NCI-H2227 treated with DMSO at 0.1 percent for 48 hours (cell line): ENCODE data around the gene ELOVL5.
A peak's percentile ranks its signal among the peaks of the same experiment; 100 is the strongest.
"Not testable (repeated sequence)": the region's sequence is repeated elsewhere in the genome, so short reads cannot be mapped to it uniquely, and the experiment has no call there.

Source experiments
- DNase-seq: peaks from one replicate; lab custom pipeline; 2025; lab: John Stamatoyannopoulos, UW

Gene ELOVL5, protein sequence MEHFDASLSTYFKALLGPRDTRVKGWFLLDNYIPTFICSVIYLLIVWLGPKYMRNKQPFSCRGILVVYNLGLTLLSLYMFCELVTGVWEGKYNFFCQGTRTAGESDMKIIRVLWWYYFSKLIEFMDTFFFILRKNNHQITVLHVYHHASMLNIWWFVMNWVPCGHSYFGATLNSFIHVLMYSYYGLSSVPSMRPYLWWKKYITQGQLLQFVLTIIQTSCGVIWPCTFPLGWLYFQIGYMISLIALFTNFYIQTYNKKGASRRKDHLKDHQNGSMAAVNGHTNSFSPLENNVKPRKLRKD

DNA sequence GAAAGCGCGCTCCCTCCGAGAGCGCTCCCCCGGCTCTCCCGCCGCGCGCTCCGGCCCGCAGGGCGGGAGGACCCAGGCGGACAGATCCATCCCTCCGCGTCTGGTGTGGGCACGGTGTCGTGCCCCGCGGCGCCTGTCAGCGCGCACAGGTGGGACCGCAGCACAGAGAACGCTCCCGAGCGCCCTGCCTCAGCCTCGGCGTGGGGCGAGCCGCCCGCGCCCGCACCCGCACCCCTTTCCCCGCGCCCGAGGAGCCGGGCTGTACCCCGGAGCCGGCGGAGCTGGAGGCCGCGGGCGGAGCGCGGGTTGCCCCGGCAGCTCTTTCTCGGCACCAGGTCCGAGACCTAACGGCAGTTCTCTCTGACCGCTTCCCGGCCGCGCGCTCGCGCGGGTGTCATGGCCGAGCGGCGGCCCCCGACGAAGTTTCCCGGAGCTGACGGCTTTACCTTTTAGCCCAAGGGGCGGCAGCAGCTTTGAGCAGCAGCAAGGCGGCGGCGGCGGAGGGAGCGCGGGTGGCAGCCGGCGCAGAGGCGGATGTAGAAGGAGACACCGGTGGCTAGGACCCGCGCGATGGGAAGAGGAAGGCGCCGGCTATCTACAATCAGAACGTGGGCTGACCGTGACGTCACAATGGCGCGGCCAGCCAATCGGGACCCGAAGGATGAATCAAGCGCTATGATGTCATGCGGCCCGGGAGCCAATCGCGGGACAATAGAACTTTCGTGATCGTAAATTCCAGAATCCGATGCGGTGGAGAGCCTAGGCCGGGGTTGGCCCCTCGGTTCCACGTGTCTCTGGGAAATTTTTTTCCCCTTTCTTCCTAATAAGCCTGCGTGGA lies at the start of gene ELOVL5:
Gene ELOVL5 (minus strand): TSS at position 580 of the 838 bp plus-strand sequence. CDS start 53,251 bp downstream, outside the sequence.
- peak; percentile 92 for DNase-seq

DNA sequence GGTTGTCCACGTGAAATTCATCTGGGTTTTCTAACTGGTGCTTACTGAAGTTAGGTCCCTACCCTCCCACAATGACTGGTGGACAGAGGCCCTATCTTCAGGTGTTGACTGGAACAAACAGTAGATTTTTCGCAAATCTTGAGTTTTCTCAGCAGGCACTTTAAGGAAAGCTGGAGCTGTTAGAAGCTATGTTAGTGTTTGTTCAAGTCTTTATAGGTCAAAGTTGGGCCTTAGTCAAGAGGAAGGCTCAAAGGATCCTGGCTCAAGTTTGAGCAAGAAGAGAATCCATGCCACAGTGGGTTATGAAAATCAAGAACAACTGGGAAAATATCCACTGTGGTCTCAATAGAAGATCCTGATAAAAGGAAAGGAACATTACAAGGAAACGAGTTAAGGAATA lies 48.5 kb upstream of the ELOVL5 start:
- no peak for DNase-seq

DNA sequence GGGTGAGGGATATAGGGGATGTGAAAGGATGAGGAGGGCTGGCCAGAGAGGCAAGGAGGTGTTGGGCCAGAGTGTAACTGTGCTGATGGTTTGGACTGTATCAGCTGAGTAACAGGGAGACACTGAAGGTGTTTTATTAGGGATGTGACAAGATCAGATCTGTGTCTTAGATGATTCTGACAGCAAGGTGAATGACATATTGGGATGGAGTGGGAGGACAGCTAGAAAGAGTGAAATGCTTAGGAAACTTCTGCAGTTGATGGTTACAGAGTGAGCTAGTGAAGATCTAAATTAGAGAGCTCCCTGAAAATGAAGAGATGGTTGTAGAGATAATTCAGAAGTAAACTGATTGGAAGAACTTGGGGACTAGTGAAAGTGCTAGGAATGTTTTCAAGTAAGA lies 47.2 kb upstream of the ELOVL5 start:
- DNase-seq = no peak

DNA sequence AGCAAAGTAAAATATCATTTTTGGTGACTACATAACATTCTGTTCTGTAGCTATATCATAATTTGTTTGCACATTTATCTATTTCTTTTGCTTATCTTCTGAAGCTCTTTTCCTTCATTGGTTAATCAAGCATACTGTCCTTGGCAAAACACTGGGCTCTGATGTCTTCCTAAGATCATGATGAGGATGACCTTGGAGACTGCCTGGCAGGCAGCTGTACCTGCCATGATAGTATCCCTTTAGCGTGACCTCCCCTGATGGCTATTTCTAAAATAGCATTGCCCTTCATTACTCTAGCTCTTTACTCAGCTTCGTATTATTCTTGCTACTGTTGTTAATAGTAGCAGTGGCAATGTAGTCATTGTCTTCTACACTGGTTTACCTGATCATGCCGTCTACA lies 46.0 kb upstream of the ELOVL5 start:
- DNase-seq = no peak

DNA sequence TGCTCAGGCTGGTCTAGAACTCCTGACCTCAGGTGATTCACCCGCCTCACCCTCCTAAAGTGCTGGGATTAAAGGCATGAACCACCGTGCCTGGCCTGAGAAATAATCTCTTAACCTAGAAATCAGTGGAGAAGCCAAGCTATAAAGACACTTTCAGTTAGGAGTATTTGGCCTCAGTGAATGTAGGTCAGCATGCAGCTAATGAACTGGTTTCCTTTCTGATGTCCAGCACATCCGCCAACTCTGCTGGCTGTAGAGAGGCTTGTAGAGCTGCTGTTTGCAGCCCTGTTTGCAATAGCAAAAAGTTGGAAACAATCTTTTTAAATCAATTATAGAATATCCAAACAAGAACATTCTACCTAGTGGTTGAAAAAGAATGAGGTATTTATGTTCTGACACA lies 42.4 kb upstream of the ELOVL5 start:
- DNase-seq = no peak

DNA sequence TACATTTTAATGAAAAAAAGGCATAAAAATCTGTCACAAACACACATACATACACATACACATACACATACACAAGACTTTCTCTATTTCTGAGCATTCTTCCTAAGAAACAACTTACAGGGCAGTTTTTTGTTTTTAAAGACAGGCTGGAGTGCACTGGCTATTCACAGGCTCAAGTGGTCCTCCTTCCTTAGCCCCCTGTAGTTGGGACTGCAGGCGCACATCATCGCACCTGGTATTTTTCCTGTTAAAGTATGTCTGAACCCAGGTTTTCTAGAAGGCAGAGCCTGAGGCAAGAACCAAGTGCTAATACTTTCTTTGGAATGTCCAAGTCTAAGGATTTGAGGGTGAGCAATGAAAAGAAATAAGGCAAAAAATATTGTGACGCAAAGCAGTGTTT lies 41.3 kb upstream of the ELOVL5 start:
- DNase-seq = no peak

DNA sequence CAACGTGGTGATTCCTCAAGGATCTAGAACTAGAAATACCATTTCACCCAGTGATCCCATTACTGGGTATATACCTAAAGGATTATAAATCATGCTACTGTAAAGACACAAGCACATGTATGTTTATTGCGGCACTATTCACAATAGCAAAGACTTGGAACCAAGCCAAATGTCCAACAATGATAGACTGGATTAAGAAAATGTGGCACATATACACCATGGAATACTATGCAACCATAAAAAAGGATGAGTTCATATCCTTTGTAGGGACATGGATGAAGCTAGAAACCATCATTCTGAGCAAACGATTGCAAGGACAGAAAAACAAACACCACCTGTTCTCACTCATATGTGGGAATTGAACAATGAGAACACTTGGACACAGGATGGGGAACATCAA lies 39.9 kb upstream of the ELOVL5 start:
- not testable (repeated sequence) for DNase-seq

DNA sequence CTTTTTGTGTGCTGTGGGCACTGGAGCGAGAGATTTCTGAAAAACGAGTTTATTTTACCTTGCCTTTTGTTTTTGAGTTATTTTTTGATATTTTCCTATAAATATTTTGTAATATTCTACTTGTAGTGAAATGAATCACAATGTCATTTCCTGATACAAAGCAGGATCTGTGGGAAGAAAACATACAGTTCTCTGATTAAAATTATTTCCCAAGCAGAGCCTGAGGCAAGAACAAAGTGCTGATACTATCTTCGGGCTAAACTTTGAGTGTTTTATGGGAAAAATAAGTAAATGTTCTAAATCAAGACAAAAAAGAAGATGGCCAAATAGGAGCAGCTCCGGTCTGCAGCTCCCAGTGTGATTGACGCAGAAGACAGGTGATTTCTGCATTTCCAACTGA lies 33.7 kb upstream of the ELOVL5 start:
- DNase-seq = no peak

DNA sequence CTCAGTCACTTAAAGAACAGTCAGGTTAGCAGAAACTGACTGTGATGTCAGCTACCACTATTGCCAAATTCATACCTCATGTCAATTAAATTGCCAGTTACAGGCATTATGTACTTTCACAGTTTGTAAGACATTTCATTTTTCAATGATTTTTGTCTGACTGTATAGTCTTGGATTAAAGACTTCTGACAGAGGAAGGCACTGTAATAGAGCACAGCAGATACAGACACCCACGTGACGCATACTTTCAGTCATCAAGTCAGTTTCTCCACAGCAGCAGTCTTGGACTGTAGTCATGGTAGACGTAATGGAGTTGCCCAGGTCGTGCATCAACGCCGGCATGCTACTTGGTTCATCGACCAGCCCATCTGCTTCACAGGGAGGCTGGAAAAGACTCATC lies 29.5 kb upstream of the ELOVL5 start:
- DNase-seq = no peak

DNA sequence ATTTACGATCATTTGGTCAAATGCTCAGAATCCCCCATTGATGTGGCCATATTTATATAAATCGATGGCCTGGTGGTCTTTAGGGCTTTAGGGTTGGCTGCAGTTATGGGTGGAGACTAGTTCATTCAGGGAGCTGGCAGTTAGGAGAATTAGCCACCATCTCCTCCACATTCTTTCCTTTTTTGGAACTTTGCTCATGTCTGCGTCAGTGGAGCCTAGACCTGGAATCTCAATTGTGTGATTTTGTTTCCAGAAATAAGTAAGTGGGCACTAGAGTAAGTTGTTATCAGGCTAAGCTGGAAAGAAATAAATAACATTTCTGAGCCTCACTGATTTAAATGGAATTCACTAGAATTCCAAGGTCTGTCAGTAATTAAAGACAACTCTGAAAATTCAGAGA lies 29.0 kb upstream of the ELOVL5 start:
- DNase-seq = no peak

DNA sequence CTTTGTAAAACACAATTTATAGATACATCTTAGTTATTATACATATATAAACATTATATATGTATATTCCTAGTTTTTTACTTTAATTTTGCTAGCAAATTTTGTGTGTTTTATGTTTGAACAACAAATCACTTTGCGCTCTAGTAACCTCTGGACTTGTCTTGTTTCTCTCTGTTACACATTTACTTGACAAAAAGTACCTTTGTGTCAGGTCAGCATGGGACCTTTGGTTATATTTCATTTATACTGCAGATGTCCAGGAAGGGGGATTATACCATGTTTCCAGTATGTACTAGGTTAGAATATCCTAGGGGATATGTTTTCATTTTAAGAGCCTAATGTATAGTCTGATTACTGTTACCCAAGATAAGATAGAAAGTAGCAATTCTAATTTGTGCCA lies 28.5 kb upstream of the ELOVL5 start:
- DNase-seq = no peak

DNA sequence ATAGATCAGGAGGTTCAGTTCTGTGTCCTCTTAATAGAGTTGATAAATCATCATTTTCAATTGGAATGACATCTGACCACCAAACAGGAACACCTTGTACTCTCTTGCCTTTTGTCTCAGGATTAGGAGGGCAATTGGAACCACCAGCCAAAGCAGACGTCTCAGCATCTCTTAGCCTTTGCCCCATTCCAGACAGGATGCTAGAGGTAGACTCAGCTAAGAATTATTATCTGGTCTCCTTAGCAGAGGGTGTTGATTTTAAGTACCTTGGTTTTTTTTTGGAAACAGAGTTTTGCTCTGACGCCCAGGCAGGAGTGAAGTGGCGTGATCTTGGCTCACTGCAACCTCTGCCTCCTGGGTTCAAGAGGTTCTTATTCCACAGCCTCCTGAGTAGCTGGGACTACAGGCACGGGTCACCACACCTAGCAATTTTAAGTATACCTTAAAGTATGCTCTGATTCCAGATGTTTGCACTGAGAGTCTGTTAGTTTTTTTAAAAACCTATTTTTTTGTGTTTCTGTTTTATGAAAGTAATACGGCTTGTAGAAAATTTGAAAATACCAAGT lies 28.0 kb upstream of the ELOVL5 start:
- no peak for DNase-seq

DNA sequence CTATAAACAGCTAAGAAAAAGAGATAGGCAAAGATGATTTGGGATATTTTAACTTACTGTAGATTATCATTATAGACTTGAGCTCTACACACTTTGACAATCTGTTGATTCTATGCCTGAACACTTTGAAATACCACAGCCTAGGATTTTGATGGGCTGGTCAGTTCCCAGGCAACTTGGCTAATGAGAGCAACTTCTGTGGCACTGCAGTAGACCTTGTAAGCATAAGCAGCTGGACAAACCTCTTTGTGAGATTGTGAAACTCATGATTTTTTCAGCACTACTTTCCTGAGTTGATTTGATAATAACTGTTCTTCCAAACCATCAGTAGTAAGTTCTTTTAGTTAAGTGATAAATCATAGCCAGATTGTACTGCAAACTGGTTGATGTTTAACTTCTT lies 27.1 kb upstream of the ELOVL5 start:
- DNase-seq = no peak

DNA sequence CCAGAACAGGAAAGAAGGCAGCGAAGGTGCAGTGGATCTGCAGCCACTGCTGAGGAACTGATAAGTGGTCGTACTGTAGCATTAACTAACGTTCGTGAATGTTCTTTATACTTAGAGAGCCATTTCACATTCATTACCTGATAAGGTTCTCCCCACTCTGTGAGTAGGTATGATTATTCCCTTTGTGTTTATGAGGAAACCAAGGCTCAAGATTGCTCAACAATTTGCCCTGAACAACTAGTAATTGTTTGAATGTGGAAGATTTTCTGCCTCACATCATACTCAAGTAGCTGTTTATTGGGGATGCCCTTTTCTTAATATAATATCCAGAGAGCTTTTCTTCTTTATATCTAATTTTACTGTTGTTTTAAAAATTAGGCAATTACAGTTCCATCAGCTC lies 24.9 kb upstream of the ELOVL5 start:
- DNase-seq = no peak

DNA sequence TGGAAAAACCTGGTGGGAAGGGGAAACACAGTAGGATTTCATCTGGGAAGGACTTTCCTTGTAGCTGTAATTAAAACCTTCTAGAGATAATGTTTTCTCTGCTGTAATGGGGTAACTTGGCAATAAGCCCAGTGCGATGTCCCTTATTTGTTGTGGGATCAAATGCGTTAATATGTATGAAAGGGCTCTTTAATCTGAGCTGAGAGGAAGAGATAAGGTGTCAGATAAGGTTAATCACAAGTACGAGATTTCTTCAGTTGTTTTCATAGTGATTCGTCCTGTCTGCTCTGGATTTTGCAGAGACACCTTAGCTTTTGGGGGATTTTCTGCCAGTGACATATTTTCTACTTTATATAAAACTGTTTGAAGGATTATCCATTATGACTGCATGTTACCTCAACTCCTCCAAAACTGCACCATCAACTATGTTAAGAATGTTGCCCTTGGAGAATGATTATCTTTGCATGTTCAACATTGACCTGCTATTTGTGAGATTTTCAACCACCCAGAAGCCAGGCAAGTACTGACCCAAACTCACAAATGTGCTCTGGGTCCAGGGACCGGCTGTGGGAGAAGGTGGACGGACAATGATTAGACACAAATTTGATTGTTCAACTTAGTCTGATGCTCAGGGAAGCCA lies 21.2 kb upstream of the ELOVL5 start:
- no peak for DNase-seq

DNA sequence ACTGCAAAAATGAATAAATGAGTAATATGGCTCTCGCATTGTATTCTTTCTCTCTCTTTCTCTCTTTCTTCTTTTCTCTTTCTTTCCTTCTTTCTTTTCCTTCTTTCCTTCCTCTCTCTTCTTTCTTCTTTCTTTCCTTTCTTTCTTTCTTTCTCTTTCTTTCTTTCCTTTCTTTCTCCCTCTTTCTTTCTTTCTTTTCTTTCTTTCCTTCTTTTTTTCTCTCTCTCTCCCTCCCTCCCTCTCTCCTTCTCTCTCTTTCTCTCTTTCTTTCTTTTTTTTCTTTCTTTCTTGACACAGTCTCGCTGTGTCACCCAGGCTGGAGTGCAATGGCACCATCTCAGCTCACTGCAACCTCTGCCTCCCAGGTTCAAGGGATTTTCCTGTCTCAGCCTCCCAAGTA lies 20.3 kb upstream of the ELOVL5 start:
- no peak for DNase-seq

DNA sequence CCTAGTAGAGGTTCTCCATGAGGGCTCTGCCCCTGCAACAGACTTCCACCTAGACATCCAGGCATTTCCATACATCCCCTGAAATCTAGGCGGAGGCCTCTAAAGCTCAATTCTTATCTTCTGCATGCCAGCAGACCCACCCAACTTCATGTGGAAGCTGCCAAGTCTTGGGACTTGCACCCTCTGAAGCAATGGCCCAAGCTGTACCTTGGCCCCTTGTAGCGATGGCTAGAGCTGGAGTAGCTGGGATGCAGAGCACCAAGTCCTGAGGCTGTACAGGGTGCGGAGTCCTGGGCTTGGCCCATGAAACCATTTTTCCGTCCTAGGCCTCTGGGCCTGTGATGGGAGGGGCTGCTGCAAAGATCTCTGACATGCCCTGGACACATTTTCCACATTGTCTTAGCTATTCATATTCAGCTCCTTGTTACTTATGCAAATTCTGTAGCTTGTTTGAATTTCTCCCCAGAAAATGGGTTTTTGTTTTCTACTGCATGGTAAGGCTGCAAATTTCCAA lies 17.4 kb upstream of the ELOVL5 start:
- DNase-seq = no peak

DNA sequence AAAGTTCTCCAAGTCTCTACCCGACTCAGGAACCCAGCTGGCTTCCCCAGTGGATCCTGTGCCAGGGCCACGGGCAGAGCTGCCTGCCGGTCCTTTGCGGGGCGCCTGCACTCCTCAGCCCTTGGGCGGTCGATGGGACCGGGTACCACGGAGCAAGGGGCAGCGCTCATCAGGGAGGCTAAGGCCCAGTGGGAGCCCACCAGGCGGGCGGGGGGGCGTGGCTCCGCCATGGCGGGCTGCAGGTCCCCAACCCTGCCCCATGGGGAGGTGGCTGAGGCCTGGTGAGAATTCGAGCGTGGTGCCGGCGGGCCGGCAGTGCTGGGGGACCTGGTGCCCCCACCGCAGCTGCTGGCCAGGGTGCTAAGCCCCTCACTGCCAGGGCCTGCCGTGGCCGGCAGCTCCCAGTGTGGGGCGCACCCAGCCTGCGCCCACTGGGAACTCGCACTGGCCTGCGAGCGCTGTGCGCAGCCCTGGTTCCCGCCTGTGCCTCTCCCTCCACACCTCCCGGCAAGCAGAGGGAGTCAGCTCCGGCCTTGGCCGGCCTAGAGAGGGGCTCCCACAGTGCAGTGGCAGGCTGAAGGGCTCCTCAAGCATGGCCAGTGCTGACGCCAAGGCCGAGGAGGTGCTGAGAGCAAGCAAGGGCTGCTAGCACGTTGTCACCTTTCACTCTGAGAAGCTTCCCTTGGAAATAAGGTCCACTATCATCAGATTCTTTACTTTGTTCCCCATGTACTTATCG lies 14.8 kb upstream of the ELOVL5 start:
- DNase-seq = no peak

DNA sequence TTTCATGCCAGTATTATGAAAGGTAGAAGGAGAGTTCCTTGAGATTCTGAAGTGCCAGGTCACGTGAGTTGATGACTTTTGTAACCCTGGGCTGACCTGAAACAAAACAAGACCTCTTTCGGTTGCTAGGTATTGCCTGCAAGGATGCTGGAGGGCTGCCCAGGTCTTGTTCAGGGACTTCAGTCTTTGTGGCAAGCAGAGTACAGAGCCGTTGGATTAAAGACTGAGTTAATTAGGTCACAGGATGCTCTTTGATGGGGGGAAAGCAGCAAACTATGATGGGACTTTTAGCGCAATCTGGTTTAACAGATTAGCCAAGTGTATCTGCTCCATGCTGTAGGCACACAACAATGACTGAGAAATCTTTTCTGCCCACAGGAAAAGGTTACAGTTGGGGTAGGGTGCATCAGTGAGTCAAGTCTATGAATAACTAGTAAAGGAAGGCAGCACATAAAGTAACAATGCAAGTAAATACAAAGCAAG lies 12.8 kb upstream of the ELOVL5 start:
- no peak for DNase-seq

DNA sequence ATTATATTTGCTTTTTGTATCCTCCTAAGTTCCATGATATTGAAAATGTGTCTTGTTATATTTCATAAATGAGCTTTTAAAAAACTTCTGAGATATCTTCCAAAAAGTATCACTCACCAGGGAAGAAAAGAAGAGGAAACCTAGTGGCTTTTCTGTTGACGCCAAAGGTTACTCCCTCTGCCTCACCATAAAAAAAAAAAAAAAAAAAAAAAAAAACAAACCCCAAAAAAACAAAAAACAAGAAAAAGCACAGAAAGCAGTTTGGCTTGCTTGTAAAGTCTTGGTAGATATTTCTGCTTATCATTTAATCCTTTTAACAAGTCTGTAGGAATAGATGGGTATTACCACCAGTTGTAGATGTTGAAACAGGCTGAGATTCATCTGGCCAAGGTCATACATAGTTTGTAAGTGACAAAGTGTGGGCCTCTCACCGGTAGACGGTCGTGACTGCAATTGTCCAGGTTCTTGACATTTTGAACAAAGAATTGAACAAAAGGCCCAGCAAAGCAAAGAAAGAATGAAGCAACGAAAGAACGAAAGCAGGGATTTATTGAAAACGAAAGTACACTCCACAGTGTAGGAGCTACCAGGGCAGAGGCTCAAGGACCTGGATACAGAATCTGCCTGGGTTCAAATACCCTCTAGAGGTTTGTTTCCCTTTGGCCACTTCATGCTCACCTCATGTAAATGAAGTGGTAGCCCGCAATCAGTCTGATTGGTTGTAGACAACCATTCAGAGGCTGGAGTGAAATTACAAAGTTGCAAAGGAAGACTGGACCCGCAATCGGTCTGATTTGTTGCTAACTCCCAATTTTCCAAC lies 11.6 kb upstream of the ELOVL5 start:
- no peak for DNase-seq

DNA sequence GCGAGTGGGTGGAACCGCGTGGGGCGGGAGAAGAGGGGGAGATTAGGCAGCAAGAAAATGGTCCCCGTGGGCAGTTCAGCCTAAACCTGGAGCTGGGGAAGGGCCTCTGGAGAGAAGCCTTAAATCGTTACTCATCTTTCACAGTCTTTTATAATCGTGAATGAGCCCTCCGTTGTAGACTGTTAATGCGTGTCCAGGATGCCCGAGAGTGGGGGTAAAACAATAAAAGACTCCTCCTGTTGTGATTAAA lies 11.0 kb upstream of the ELOVL5 start:
- no peak for DNase-seq
